Endothelial cell of umbilical vein (primary cell): Measurements from ENCODE around the gene WDR27. TPM values are rescaled to one million over a fixed set of nuclear protein-coding genes. Genes with fewer than 3 reads are reported as not detected.

Source experiments
- BruUV-seq: library from RNA; stranded (reverse); fragments of 400-500 nt; replicated peaks from 2 replicates; lab custom pipeline; 2021; lab: Mats Ljungman, UMichigan
- CTCF ChIA-PET: fragments of 300-600, 350-600 bp; sonication (Branson Sonifier 250); formaldehyde crosslinking; loops from one replicate; lab custom pipeline; 2021; ENCODE audit warnings: antibody characterized with exemption, inconsistent platforms; lab: Charles Lee
- POLR2A ChIA-PET: fragments of 300-600, 350-600 bp; sonication (Branson Sonifier 250); formaldehyde crosslinking; loops from one replicate; lab custom pipeline; 2021; ENCODE audit warnings: antibody characterized with exemption, inconsistent platforms; lab: Charles Lee
- DNase-seq: peaks from one replicate; pipeline ENCODE4 v3.0.0-alpha.2; 2011; ENCODE audit warnings: low read depth, low spot score
- FAIRE-seq: peaks from 2 replicates; lab custom pipeline; 2011; peaks lifted over from hg19 to GRCh38; lab: Jason Lieb, UNC
- H2AFZ ChIP-seq: 2 replicates; pipeline ENCODE4 v1.6.0; 2012; ENCODE audit warnings: low read depth, low read length, control low read depth, inconsistent platforms
- H3K27ac ChIP-seq: 2 replicates; pipeline ENCODE4 v1.5.1; 2011; ENCODE audit warnings: low read depth, mild to moderate bottlenecking, control low read depth, low read length, moderate library complexity; ENCODE audit not compliant: insufficient read depth
- H3K27me3 ChIP-seq, 2 experiments: 2 replicates each; pipeline versions ENCODE4 v1.6.0 to v1.6.1; 2011; ENCODE audit warnings: low read length in 2 of 2, mixed read lengths in 1 of 2; ENCODE audit not compliant: control insufficient read depth in 2 of 2, insufficient read depth in 2 of 2
- H3K36me3 ChIP-seq, 2 experiments: 2 replicates in 1 of 2; 3 replicates in 1 of 2; pipeline ENCODE4 v1.5.1; 2011; ENCODE audit warnings: low read length in 2 of 2, mild to moderate bottlenecking in 1 of 2, moderate library complexity in 1 of 2; ENCODE audit not compliant: control insufficient read depth in 2 of 2, insufficient read depth in 2 of 2; ENCODE audit errors: extremely low read depth in 1 of 2
- H3K4me1 ChIP-seq: 3 replicates; pipeline ENCODE4 v1.5.1; 2011; ENCODE audit warnings: mild to moderate bottlenecking, low read length; ENCODE audit not compliant: control insufficient read depth, insufficient read depth; ENCODE audit errors: extremely low read depth
- H3K4me2 ChIP-seq: 2 replicates; pipeline ENCODE4 v1.6.1; 2011; ENCODE audit warnings: low read length, control low read depth, mixed read lengths; ENCODE audit not compliant: insufficient read depth
- H3K4me3 ChIP-seq, 3 experiments: fragments of 200-600 bp in 1 of 3; sonication (generic), shearing (Covaris generic) in 1 of 3; replicated peaks in 1 of 3; 2 replicates each; pipeline ENCODE4 v1.5.1; 2011 to 2016; ENCODE audit warnings: control low read depth in 3 of 3, low read length in 3 of 3, mild to moderate bottlenecking in 2 of 3, inconsistent platforms in 1 of 3, low read depth in 1 of 3, moderate library complexity in 1 of 3; ENCODE audit not compliant: insufficient read depth in 1 of 3
- H3K79me2 ChIP-seq: 2 replicates; pipeline ENCODE4 v1.6.0; 2012; ENCODE audit warnings: low read length, inconsistent platforms; ENCODE audit not compliant: control insufficient read depth, insufficient read depth
- H3K9ac ChIP-seq: replicated peaks from 2 replicates; pipeline ENCODE3; 2011; ENCODE audit warnings: low read length, control low read depth; ENCODE audit not compliant: insufficient read depth; ENCODE audit errors: extremely low read depth
- H3K9me1 ChIP-seq: replicated peaks from 3 replicates; pipeline ENCODE4 v1.6.0; 2011; ENCODE audit warnings: mild to moderate bottlenecking, low read length; ENCODE audit not compliant: control insufficient read depth, insufficient read depth; ENCODE audit errors: extremely low read depth
- H3K9me3 ChIP-seq: replicated peaks from 2 replicates; pipeline ENCODE4 v1.5.1; 2012; ENCODE audit warnings: low read length, inconsistent platforms; ENCODE audit not compliant: control insufficient read depth, insufficient read depth
- H4K20me1 ChIP-seq: replicated peaks from 2 replicates; pipeline ENCODE3; 2011; ENCODE audit warnings: mild to moderate bottlenecking, low read length; ENCODE audit not compliant: control insufficient read depth, insufficient read depth; ENCODE audit errors: extremely low read depth
- EZH2 ChIP-seq: IDR thresholded peaks from 2 replicates; pipeline ENCODE4 v1.6.1; 2012; ENCODE audit warnings: borderline replicate concordance, low read depth, mild to moderate bottlenecking, moderate library complexity, low read length, inconsistent platforms; ENCODE audit not compliant: severe bottlenecking
- FOS ChIP-seq: IDR thresholded peaks from 2 replicates; pipeline ENCODE4 v1.6.1; 2011; ENCODE audit warnings: mild to moderate bottlenecking, low read length, moderate library complexity, borderline replicate concordance; ENCODE audit not compliant: insufficient read depth
- GATA2 ChIP-seq: IDR thresholded peaks from 2 replicates; pipeline ENCODE4 v1.7.0; 2011; ENCODE audit warnings: low read depth, mild to moderate bottlenecking, moderate library complexity, mixed read lengths, low read length; ENCODE audit not compliant: insufficient read length, insufficient read depth
- JUN ChIP-seq: IDR thresholded peaks from 2 replicates; pipeline ENCODE4 v1.6.1; 2011; ENCODE audit warnings: borderline replicate concordance, low read depth; ENCODE audit not compliant: insufficient read length, insufficient read depth
- MYC ChIP-seq: IDR thresholded peaks from one replicate; pipeline ENCODE4 v1.6.1; 2011; ENCODE audit warnings: mild to moderate bottlenecking, low read depth, low read length
- POLR2A ChIP-seq: IDR thresholded peaks from 2 replicates; pipeline ENCODE4 v1.6.1; 2012; ENCODE audit warnings: low read depth, mild to moderate bottlenecking, control low read depth, low read length
- POLR2AphosphoS5 ChIP-seq: IDR thresholded peaks from 2 replicates; pipeline ENCODE4 v1.6.1; 2012; ENCODE audit warnings: low read depth, mild to moderate bottlenecking, control low read depth, low read length, moderate library complexity; ENCODE audit not compliant: insufficient read depth
- dilution Hi-C: fragments of 300-500 bp; cut with MboI; formaldehyde crosslinking; loops from one replicate; pipeline ENCODE4 v1.15.0; 2019; ENCODE audit warnings: low sequenced_read_pairs; ENCODE audit not compliant: extremely low pct_ligation_motif_present
- intact Hi-C: fragments of 100-400 bp; cut with micrococcal nuclease; formaldehyde crosslinking; loops from one replicate; pipeline ENCODE4 v1.10.0; 2022
- polyA plus RNA-seq, 4 experiments: library from polyadenylated mRNA; depleted of rRNA in 3 of 4; stranded (reverse) in 3 of 4; unstranded in 1 of 4; fragments of >200 nt; gene quantifications; 2 replicates each; pipeline versions ENCODE4 v1.2.1 to v1.2.3, GENCODE V29; 2011 to 2012; ENCODE audit warnings: missing spikeins in 1 of 4
- total RNA-seq: library from RNA; stranded (reverse); gene quantifications from 2 replicates; pipeline ENCODE4 v1.2.3, GENCODE V29; 2021
- TF ChIP-seq, protein P1 (sequence below), 2 donors: IDR thresholded peaks; 1 replicate in 1 of 2; 2 replicates in 1 of 2; pipeline ENCODE4 v1.5.1; 2011; ENCODE audit warnings: low read length in 2 of 2, mild to moderate bottlenecking in 2 of 2, moderate library complexity in 2 of 2, control low read depth in 1 of 2, inconsistent platforms in 1 of 2, low read depth in 1 of 2; ENCODE audit not compliant: insufficient read depth in 1 of 2; ENCODE audit errors: extremely low read depth in 1 of 2
- TF ChIP-seq, protein P2 (sequence below): IDR thresholded peaks from 2 replicates; pipeline ENCODE4 v1.6.1; 2011; ENCODE audit not compliant: insufficient read depth, insufficient read length

WDR27 gene
- total and polyA plus RNA-seq, 2 donors (not counting 3 experiments of a cell fraction or from before 2014, with no cell fraction given) = 60.1 to 69.7 TPM

DNA sequence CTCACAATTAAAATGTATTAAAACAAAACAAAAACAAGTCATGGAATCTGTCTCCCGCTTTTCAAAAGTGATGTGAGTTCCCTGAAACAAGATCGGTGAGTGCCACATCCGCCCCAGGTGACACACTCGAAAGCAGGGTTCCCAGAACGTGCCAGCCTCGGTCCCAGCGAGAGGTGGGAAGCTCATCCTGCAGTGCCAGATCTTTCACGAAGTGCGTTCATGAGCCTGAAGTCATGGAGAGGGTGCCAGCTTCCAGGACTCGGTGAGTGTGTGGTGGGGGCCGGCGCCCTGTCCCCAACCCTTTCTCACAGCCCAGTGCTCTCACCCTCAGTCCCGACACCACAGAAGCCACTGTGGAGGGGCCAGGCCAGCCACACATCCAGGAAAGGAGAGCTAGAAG lies 127.4 kb downstream of the WDR27 start:
- DNase-seq = no peak
- POLR2A ChIA-PET = no interaction called here
- dilution Hi-C loops = no loop called here
- Histone ChIP-seq H3K9me3 (no peaks in the 10 kb centered on the region), H3K4me3 (no peak overlapping the region), H3K4me2 (no peak overlapping the region), H3K9me1 (no peaks in the 10 kb centered on the region), H3K27me3 (no peaks in the 10 kb centered on the region), H3K4me1 (peaks cover 12% of the 10 kb centered on the region), H3K9ac (no peak overlapping the region), H3K36me3 (no peaks in the 10 kb centered on the region), H4K20me1 (no peaks in the 10 kb centered on the region), H3K27ac (no peak overlapping the region), H2AFZ (no peak overlapping the region), H3K79me2 (no peaks in the 10 kb centered on the region)
- BruUV-seq = no TSS peak
- CTCF ChIA-PET = no interaction called here
- intact Hi-C loops = no loop called here
- no peak for FAIRE-seq
- TF ChIP-seq JUN = no peak
- TF ChIP-seq GATA2 = no peak
- TF ChIP-seq, protein P1, sequence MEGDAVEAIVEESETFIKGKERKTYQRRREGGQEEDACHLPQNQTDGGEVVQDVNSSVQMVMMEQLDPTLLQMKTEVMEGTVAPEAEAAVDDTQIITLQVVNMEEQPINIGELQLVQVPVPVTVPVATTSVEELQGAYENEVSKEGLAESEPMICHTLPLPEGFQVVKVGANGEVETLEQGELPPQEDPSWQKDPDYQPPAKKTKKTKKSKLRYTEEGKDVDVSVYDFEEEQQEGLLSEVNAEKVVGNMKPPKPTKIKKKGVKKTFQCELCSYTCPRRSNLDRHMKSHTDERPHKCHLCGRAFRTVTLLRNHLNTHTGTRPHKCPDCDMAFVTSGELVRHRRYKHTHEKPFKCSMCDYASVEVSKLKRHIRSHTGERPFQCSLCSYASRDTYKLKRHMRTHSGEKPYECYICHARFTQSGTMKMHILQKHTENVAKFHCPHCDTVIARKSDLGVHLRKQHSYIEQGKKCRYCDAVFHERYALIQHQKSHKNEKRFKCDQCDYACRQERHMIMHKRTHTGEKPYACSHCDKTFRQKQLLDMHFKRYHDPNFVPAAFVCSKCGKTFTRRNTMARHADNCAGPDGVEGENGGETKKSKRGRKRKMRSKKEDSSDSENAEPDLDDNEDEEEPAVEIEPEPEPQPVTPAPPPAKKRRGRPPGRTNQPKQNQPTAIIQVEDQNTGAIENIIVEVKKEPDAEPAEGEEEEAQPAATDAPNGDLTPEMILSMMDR (IDR thresholded peaks at IDR 0.05; ENCODE audit: extremely low read depth in 1 of 2, insufficient read depth in 1 of 2, low read depth in 1 of 2, low read length in 2 of 2) = no peak
- TF ChIP-seq POLR2AphosphoS5 = no peak
- no peak for TF ChIP-seq EZH2
- TF ChIP-seq MYC = no peak
- TF ChIP-seq POLR2A = no peak
- TF ChIP-seq, protein P2, sequence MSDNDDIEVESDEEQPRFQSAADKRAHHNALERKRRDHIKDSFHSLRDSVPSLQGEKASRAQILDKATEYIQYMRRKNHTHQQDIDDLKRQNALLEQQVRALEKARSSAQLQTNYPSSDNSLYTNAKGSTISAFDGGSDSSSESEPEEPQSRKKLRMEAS = no peak
- TF ChIP-seq FOS = no peak
